Sigmoid colon (tissue), 7 donors: ENCODE data around the gene ACBD6. TPM values are rescaled to one million over a fixed set of nuclear protein-coding genes. Genes with fewer than 3 reads are reported as not detected.

ENCODE experiments used
- DNase-seq: peaks from one replicate; pipeline ENCODE4 v3.0.0-alpha.2; 2019
- H3K27ac ChIP-seq, 4 donors: fragments of 200-600 bp; sonication (generic); one replicate each; pipeline ENCODE4 v1.5.1; 2016 to 2019; ENCODE audit warnings: mild to moderate bottlenecking in 1 of 4
- H3K27me3 ChIP-seq, 3 donors: fragments of 200-600 bp; sonication (generic); one replicate each; pipeline ENCODE4 v1.5.1; 2019; ENCODE audit warnings: mild to moderate bottlenecking in 1 of 3
- H3K36me3 ChIP-seq, 4 donors: fragments of 200-600 bp; sonication (generic); one replicate each; pipeline ENCODE4 v1.5.1; 2016 to 2019
- H3K4me1 ChIP-seq, 4 donors: fragments of 200-600 bp; sonication (generic); one replicate each; pipeline ENCODE4 v1.5.1; 2017 to 2019
- H3K4me3 ChIP-seq, 4 donors: fragments of 200-600 bp; sonication (generic); one replicate each; pipeline ENCODE4 v1.5.1; 2017 to 2019; ENCODE audit warnings: mild to moderate bottlenecking in 2 of 4, moderate library complexity in 1 of 4
- H3K9me3 ChIP-seq, 4 donors: fragments of 200-600 bp in 3 of 4; sonication (generic) in 3 of 4; one replicate each; pipeline versions ENCODE4 v1.5.1 to v1.6.1; 2013 to 2019
- CTCF ChIP-seq, 4 experiments: fragments of 450-650 bp in 3 of 4; fragments of 200-600 bp in 1 of 4; IDR thresholded peaks; one replicate each; pipeline ENCODE4 v1.5.1; 2016 to 2019; ENCODE audit warnings: antibody characterized with exemption in 4 of 4, mild to moderate bottlenecking in 3 of 4, moderate library complexity in 2 of 4
- EP300 ChIP-seq, 4 donors: sonication (generic); formaldehyde crosslinking; IDR thresholded peaks; one replicate each; pipeline ENCODE4 v1.6.1; 2017; ENCODE audit warnings: antibody characterized with exemption in 4 of 4
- POLR2A ChIP-seq, 2 donors: fragments of 450-650 bp; IDR thresholded peaks; one replicate each; pipeline ENCODE4 v1.6.1; 2016; ENCODE audit warnings: antibody characterized with exemption in 2 of 2, mild to moderate bottlenecking in 2 of 2, moderate library complexity in 2 of 2
- POLR2AphosphoS5 ChIP-seq, 4 donors: sonication (generic); formaldehyde crosslinking; IDR thresholded peaks; one replicate each; pipeline ENCODE4 v1.6.1; 2017; ENCODE audit warnings: antibody characterized with exemption in 4 of 4
- WGBS, 2 donors: extraction: QIAGEN DNeasy Blood & Tissue Kit; methylation state at CpG; one replicate each; pipeline ENCODE4 v1.1.7; 2013; 5-methylcytosine and 5-hydroxymethylcytosine counted together
- intact Hi-C: fragments of 100-400 bp; cut with DNase I; formaldehyde crosslinking; loops from one replicate; pipeline ENCODE4 v1.15.1; 2023
- polyA plus RNA-seq, 3 donors: library from polyadenylated mRNA; stranded (reverse); fragments of 200-250 nt; gene quantifications; one replicate each; pipeline ENCODE4 v1.2.3, GENCODE V29; 2013
- total RNA-seq, 4 donors: library from RNA; depleted of rRNA; stranded (reverse); fragments of >200 nt; gene quantifications; one replicate each; pipeline ENCODE4 v1.1.0, GENCODE V29; 2016
- donor health status: healthy with polysubstance abuse.
- donor health status: Bipolar disorder and iron deficiency.
- donor health status: healthy.

ACBD6 gene
- total and polyA plus RNA-seq, 7 donors, result 11.4 to 40.8 (median 35.5) TPM

GRCh38 chr1:180386745-180387367, 115.5 kb downstream of the ACBD6 start:
- no peak for DNase-seq

GRCh38 chr1:180385144-180385543, 117.2 kb downstream of the ACBD6 start:
- Histone ChIP-seq H3K9me3 (peaks cover 6 to 23% (median 15%) of the 10 kb centered on the region in 4 donors), H3K27ac (no peak overlapping the region), H3K4me3 (no peak overlapping the region), H3K36me3 (no peaks in the 10 kb centered on the region), H3K4me1 (no peaks in the 10 kb centered on the region), H3K27me3 (no peaks in the 10 kb centered on the region)
- DNase-seq, result no peak
- intact Hi-C loops, result no loop called here
- TF ChIP-seq EP300 (IDR thresholded peaks at IDR 0.05), result no peak
- no peak for TF ChIP-seq POLR2AphosphoS5 (IDR thresholded peaks at IDR 0.05)
- no peak for TF ChIP-seq POLR2A (IDR thresholded peaks at IDR 0.05)
- TF ChIP-seq CTCF (IDR thresholded peaks at IDR 0.05), result no peak

More at GRCh38 chr1:180386745-180387367, 115.5 kb downstream of the ACBD6 start:
- Histone ChIP-seq H3K4me3 (no peak overlapping the region), H3K36me3 (no peaks in the 10 kb centered on the region), H3K27me3 (no peaks in the 10 kb centered on the region), H3K27ac (no peak overlapping the region), H3K9me3 (peaks cover 6 to 14% (median 12%) of the 10 kb centered on the region in 4 donors), H3K4me1 (no peaks in the 10 kb centered on the region)
- intact Hi-C loops, result no loop called here
- 87 to 93% methylated on average over 4 of the region's 4 CpGs for WGBS, 2 donors
- TF ChIP-seq POLR2AphosphoS5 (IDR thresholded peaks at IDR 0.05) (no peak), POLR2A (IDR thresholded peaks at IDR 0.05) (no peak), EP300 (IDR thresholded peaks at IDR 0.05) (no peak), CTCF (IDR thresholded peaks at IDR 0.05) (no peak)

GRCh38 chr1:180384286-180385005, 117.9 kb downstream of the ACBD6 start:
- Histone ChIP-seq H3K36me3 (no peaks in the 10 kb centered on the region), H3K9me3 (peaks cover 6 to 28% (median 21%) of the 10 kb centered on the region in 4 donors), H3K27me3 (no peaks in the 10 kb centered on the region), H3K4me1 (no peaks in the 10 kb centered on the region), H3K4me3 (no peak overlapping the region), H3K27ac (no peak overlapping the region)
- intact Hi-C loops, result no loop called here
- no peak for DNase-seq
- TF ChIP-seq CTCF (IDR thresholded peaks at IDR 0.05), result no peak
- TF ChIP-seq POLR2AphosphoS5 (IDR thresholded peaks at IDR 0.05), result no peak
- no peak for TF ChIP-seq POLR2A (IDR thresholded peaks at IDR 0.05)
- TF ChIP-seq EP300 (IDR thresholded peaks at IDR 0.05), result no peak
- 96% methylated on average over 3 of the region's 3 CpGs for WGBS, 2 donors

- intact Hi-C loops, result no loop called here
- H3K4me3 ChIP-seq, result no peak overlapping the region
- H3K36me3 ChIP-seq, result no peaks in the 10 kb centered on the region
- H3K27me3 ChIP-seq, result no peaks in the 10 kb centered on the region
- H3K4me1 ChIP-seq, result no peaks in the 10 kb centered on the region
- 92 to 94% methylated on average over 5 of the region's 5 CpGs for WGBS, 2 donors
- H3K9me3 ChIP-seq, result peaks cover 6 to 31% (median 22%) of the 10 kb centered on the region in 4 donors
- no peak for DNase-seq
- TF ChIP-seq POLR2A (IDR thresholded peaks at IDR 0.05), result no peak
- no peak for TF ChIP-seq CTCF (IDR thresholded peaks at IDR 0.05)
- TF ChIP-seq EP300 (IDR thresholded peaks at IDR 0.05), result no peak
- no peak for TF ChIP-seq POLR2AphosphoS5 (IDR thresholded peaks at IDR 0.05)
- H3K27ac ChIP-seq, result no peak overlapping the region
Measured at GRCh38 chr1:180382326-180383115, 119.9 kb downstream of the ACBD6 start.
